ENCODE data around the gene RGCC.

RGCC gene

DNA sequence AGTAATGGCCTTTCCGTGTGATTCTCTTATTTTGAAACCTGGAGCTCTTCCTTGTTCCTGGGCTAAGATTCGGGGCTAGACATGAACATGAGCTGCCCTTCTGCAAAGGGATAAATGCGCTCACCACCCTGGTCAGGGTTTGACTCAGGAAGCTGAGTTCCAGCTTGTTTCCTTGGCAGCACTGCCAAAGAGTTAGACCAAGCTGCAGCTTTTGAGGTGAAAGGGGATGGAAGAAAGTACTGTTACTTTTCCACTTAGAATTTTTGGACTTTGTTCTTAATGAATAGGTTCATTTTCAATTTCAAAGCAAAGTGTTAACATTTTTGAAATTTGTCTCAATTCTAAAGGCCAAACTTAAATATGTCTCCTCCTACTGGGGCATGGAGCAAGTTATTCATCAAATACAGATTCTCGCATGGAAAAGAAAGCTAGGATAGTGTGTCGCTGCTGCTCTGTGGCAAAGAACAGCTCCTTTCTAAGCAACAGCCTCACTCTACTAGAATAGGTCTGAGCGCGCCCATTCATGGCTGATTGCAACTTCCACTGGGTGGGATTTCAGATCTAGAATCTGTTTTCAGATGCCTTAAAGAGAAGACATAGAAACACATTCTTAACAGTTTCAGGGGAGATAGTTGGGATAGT lies 2.2 kb downstream of the RGCC start:
- Histone ChIP-seq H3K27ac (ENCODE audit: insufficient read depth, low read length, poor library complexity, severe bottlenecking) (peak overlapping the region; percentile 93), H3K27me3 (replicated peaks; ENCODE audit: control insufficient read depth, insufficient read depth, low read length, poor library complexity, severe bottlenecking) (no peaks in the 10 kb centered on the region), H3K9me3 (ENCODE audit: control insufficient read depth, low read length) (no peaks in the 10 kb centered on the region), H3K4me3 (ENCODE audit: insufficient read depth, low read depth, low read length, poor library complexity, severe bottlenecking) (peak overlapping the region; percentile 93), H3K36me3 (ENCODE audit: control insufficient read depth, insufficient read depth, low read length) (peaks cover 21% of the 10 kb centered on the region), H3K4me1 (ENCODE audit: control insufficient read depth, insufficient read depth, low read length, poor library complexity, severe bottlenecking) (peaks cover 45% of the 10 kb centered on the region)
- DNase-seq: no peak

DNA sequence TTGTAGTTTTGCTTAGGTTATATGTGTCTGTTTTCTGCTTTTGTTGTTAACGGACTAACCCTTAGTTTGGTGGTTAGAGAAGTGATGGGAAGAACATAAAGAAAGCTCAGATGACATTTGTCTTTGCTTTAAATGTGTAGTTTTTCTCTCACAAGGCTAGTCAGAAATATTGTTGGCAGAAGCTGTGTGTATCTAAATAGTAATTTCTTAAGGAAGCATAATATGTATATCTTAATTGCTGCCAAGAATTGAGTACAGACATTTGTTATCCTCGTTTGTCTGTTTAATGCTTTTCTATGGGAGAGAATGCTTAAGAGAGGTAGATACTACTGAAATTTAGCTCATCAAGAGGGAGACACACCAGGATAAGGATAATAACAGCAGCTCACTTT lies 2.7 kb downstream of the RGCC start:
- no peaks in the 10 kb centered on the region for H3K27me3 ChIP-seq (replicated peaks; ENCODE audit: control insufficient read depth, insufficient read depth, low read length, poor library complexity, severe bottlenecking)
- H3K27ac ChIP-seq (ENCODE audit: insufficient read depth, low read length, poor library complexity, severe bottlenecking): peak overlapping the region; percentile 93
- H3K9me3 ChIP-seq (ENCODE audit: control insufficient read depth, low read length): no peaks in the 10 kb centered on the region
- H3K36me3 ChIP-seq (ENCODE audit: control insufficient read depth, insufficient read depth, low read length): peaks cover 21% of the 10 kb centered on the region
- DNase-seq: no peak
- peak overlapping the region; percentile 93 for H3K4me3 ChIP-seq (ENCODE audit: insufficient read depth, low read depth, low read length, poor library complexity, severe bottlenecking)
- peaks cover 50% of the 10 kb centered on the region for H3K4me1 ChIP-seq (ENCODE audit: control insufficient read depth, insufficient read depth, low read length, poor library complexity, severe bottlenecking)

DNA sequence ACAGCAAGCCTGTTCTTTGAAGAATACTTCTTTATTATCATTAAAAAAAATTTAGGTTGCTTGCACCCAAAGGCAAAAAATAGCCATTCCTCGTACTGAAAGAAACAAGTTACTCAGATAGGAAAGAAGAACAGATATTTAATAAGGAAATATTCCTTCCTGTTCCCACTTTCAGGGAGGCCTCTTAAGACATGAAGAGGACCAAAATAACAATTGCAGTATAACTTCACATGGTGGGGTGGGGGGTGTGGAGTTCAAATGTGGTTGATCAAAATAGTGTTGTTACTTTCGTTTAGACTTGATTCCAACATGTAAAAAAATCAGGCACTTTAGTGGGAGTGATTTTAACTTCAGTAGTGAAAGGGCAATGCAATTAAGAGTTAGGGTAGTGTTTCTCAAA lies 3.6 kb downstream of the RGCC start:
- H3K4me1 ChIP-seq (ENCODE audit: control insufficient read depth, insufficient read depth, low read length, poor library complexity, severe bottlenecking): peaks cover 59% of the 10 kb centered on the region
- peak overlapping the region; percentile 93 for H3K4me3 ChIP-seq (ENCODE audit: insufficient read depth, low read depth, low read length, poor library complexity, severe bottlenecking)

DNA sequence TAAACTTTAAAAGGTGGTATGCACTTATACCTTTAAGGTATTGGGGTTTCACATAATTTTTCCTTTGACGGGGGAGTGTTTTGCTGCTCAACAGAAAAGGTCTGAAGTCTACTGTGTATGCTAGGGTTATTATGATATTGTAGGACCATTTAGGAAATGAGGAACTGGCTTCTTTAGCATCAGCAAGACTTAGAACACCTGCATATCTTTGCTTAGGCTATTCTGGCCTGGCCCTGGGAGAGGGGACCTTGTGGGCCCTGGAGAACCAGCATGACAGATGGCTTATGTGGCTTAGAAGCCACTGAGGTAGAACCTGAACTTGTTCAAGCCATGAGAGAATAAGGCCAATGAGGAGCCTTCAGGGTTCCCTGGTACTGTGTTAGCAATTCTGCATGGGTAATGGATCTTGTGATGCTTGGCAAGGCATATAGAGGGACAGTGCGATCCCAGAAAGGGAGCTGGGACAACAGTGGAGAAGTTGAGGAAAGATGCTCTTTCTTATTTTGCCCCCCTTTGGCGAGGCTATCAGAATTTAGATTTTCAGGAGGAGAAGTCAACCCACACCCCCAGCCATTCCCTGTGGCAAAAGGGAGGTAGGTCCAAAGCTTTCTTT lies 4.3 kb downstream of the RGCC start:
- no peak for DNase-seq
- no peaks in the 10 kb centered on the region for H3K9me3 ChIP-seq (ENCODE audit: control insufficient read depth, low read length)
- H3K27me3 ChIP-seq (replicated peaks; ENCODE audit: control insufficient read depth, insufficient read depth, low read length, poor library complexity, severe bottlenecking): no peaks in the 10 kb centered on the region
- H3K27ac ChIP-seq (ENCODE audit: insufficient read depth, low read length, poor library complexity, severe bottlenecking): peak overlapping the region; percentile 91
- peaks cover 65% of the 10 kb centered on the region for H3K4me1 ChIP-seq (ENCODE audit: control insufficient read depth, insufficient read depth, low read length, poor library complexity, severe bottlenecking)
- peaks cover 23% of the 10 kb centered on the region for H3K36me3 ChIP-seq (ENCODE audit: control insufficient read depth, insufficient read depth, low read length)
- H3K4me3 ChIP-seq (ENCODE audit: insufficient read depth, low read depth, low read length, poor library complexity, severe bottlenecking): peak overlapping the region; percentile 93

More for the DNA sequence above, 3.6 kb downstream of the RGCC start:
- Histone ChIP-seq H3K36me3 (ENCODE audit: control insufficient read depth, insufficient read depth, low read length) (peaks cover 21% of the 10 kb centered on the region), H3K27ac (ENCODE audit: insufficient read depth, low read length, poor library complexity, severe bottlenecking) (peak overlapping the region; percentile 93), H3K9me3 (ENCODE audit: control insufficient read depth, low read length) (no peaks in the 10 kb centered on the region), H3K27me3 (replicated peaks; ENCODE audit: control insufficient read depth, insufficient read depth, low read length, poor library complexity, severe bottlenecking) (no peaks in the 10 kb centered on the region)
- no peak for DNase-seq

DNA sequence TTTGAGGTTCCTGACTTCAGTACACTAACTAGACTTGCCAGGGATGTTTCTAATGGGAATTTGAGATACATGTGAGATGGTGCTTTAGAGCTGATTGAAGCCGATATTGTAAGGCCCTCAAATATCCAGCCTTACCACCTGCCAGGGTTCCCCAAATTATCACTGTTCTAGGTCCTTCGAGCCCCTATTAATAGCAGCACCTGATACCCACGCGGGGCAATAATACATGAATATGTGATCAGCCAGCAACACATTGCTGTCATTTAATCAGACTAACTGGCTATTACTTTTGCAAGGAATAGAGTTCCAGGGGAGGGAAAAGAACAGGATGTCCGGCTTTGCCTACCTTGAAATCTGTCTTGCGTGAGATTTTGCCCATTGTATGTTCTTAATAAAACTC lies 5.1 kb downstream of the RGCC start:
- Histone ChIP-seq H3K4me1 (ENCODE audit: control insufficient read depth, insufficient read depth, low read length, poor library complexity, severe bottlenecking) (peaks cover 69% of the 10 kb centered on the region), H3K27me3 (replicated peaks; ENCODE audit: control insufficient read depth, insufficient read depth, low read length, poor library complexity, severe bottlenecking) (no peaks in the 10 kb centered on the region), H3K27ac (ENCODE audit: insufficient read depth, low read length, poor library complexity, severe bottlenecking) (peak overlapping the region; percentile 91), H3K4me3 (ENCODE audit: insufficient read depth, low read depth, low read length, poor library complexity, severe bottlenecking) (peak overlapping the region; percentile 93), H3K9me3 (ENCODE audit: control insufficient read depth, low read length) (no peaks in the 10 kb centered on the region), H3K36me3 (ENCODE audit: control insufficient read depth, insufficient read depth, low read length) (peaks cover 28% of the 10 kb centered on the region)
- DNase-seq: no peak

DNA sequence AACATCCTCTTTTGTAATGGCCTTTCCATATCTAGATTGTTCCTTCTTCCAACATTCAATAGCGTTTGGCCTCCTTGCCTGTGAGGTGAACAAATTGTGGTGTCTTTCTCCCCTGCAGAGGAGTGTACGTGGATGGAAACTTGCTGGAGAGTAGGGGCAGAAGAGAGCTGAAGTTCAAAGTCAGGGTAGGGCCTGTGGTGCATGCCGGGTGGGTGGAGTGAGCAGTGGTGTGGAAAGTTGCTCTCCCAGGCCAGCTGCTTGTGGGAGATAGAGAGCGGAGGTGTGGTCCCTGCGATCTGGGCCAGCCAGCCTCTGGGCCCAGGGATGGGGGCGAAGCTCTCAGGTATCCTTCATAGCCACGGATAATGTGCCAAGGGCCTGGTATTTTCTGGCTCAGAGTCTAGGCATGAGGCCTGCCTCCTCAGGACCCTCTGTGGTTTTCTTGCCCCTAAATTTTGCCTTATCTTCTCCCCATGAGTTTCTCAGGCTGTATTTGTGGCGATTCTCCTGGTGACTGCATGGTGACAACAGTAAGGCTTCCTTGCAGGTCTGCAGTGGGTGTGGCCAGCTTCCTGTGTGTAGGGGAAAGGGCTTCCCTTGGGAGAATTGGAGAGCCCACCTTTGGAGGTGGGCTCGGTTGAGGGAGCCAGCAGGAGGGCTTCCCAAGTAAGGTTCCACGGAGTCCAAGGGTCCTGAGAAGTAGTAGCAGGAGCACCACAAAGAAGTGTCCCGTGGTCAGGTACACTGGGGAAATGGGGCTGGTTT lies 6.7 kb downstream of the RGCC start:
- DNase-seq: no peak

DNA sequence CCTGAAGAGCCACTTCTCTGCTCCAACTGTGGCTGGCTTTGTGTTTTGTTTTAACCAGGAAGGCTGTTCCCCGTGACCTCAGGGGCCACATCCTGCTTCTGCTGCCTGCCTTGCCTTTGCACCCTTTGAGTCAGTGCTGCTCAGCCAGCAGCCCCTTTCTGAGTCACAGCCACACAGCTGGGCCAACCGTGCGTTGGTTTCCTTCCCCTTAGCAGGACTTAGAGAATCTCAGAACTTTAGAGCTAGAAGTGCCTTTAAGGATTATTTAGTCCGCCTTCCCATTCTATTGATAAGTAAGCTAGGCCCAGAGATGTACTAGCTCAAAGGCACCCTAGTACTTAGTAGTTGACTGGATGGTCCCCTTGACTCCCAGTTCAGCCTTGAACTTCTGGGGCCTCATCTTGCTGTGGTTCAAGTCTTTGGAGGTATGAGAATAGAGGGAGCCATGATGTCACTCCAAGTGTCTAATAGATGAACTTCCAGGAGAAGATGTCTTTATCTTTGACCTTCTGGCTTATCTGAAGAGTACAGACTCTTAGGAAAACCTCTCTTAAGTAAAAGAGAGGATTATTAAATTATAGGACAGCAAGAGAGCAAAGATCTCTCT lies 8.0 kb downstream of the RGCC start:
- H3K4me3 ChIP-seq (ENCODE audit: insufficient read depth, low read depth, low read length, poor library complexity, severe bottlenecking): peak overlapping the region; percentile 33
- H3K36me3 ChIP-seq (ENCODE audit: control insufficient read depth, insufficient read depth, low read length): peaks cover 52% of the 10 kb centered on the region
- H3K27ac ChIP-seq (ENCODE audit: insufficient read depth, low read length, poor library complexity, severe bottlenecking): peak overlapping the region; percentile 91

More for the DNA sequence above, 6.7 kb downstream of the RGCC start:
- Histone ChIP-seq H3K9me3 (ENCODE audit: control insufficient read depth, low read length) (no peaks in the 10 kb centered on the region), H3K36me3 (ENCODE audit: control insufficient read depth, insufficient read depth, low read length) (peaks cover 42% of the 10 kb centered on the region), H3K27me3 (replicated peaks; ENCODE audit: control insufficient read depth, insufficient read depth, low read length, poor library complexity, severe bottlenecking) (no peaks in the 10 kb centered on the region), H3K27ac (ENCODE audit: insufficient read depth, low read length, poor library complexity, severe bottlenecking) (peak overlapping the region; percentile 91), H3K4me1 (ENCODE audit: control insufficient read depth, insufficient read depth, low read length, poor library complexity, severe bottlenecking) (peaks cover 73% of the 10 kb centered on the region), H3K4me3 (ENCODE audit: insufficient read depth, low read depth, low read length, poor library complexity, severe bottlenecking) (peak overlapping the region; percentile 33)

DNA sequence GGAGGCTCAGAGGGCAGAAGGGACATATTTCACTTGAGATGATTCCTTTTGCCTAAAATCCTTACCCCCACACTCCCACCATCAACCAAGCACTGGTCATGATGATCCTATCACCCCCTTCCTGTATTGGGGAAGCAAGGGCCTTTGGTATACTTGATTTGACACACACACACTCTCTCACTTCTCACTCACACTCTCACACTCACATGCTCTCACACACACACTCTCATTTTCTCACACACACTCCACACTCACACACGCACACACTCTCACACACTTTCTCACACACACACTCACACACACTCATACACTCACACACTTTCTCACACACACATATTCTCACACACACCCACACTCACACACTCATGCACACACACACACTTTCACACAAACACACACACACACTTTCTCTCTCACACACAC lies 8.6 kb downstream of the RGCC start:
- Histone ChIP-seq H3K27me3 (replicated peaks; ENCODE audit: control insufficient read depth, insufficient read depth, low read length, poor library complexity, severe bottlenecking) (no peaks in the 10 kb centered on the region), H3K36me3 (ENCODE audit: control insufficient read depth, insufficient read depth, low read length) (peaks cover 51% of the 10 kb centered on the region), H3K9me3 (ENCODE audit: control insufficient read depth, low read length) (no peaks in the 10 kb centered on the region), H3K4me1 (ENCODE audit: control insufficient read depth, insufficient read depth, low read length, poor library complexity, severe bottlenecking) (peaks cover 69% of the 10 kb centered on the region), H3K4me3 (ENCODE audit: insufficient read depth, low read depth, low read length, poor library complexity, severe bottlenecking) (peak overlapping the region; percentile 3), H3K27ac (ENCODE audit: insufficient read depth, low read length, poor library complexity, severe bottlenecking) (peak overlapping the region; percentile 91)
- DNase-seq: no peak

More for the DNA sequence above, 8.0 kb downstream of the RGCC start:
- peak; percentile 76 to 88 (median 79) for DNase-seq
- H3K27me3 ChIP-seq (replicated peaks; ENCODE audit: control insufficient read depth, insufficient read depth, low read length, poor library complexity, severe bottlenecking): no peaks in the 10 kb centered on the region
- H3K9me3 ChIP-seq (ENCODE audit: control insufficient read depth, low read length): no peaks in the 10 kb centered on the region
- peaks cover 72% of the 10 kb centered on the region for H3K4me1 ChIP-seq (ENCODE audit: control insufficient read depth, insufficient read depth, low read length, poor library complexity, severe bottlenecking)

GRCh38 chr13:41467425-41467945 lies 10.1 kb downstream of the RGCC start:
- Histone ChIP-seq H3K4me3 (ENCODE audit: insufficient read depth, low read depth, low read length, poor library complexity, severe bottlenecking) (no peak overlapping the region), H3K27me3 (replicated peaks; ENCODE audit: control insufficient read depth, insufficient read depth, low read length, poor library complexity, severe bottlenecking) (no peaks in the 10 kb centered on the region), H3K9me3 (ENCODE audit: control insufficient read depth, low read length) (no peaks in the 10 kb centered on the region), H3K4me1 (ENCODE audit: control insufficient read depth, insufficient read depth, low read length, poor library complexity, severe bottlenecking) (peaks cover 55% of the 10 kb centered on the region), H3K27ac (ENCODE audit: insufficient read depth, low read length, poor library complexity, severe bottlenecking) (peak overlapping the region; percentile 91), H3K36me3 (ENCODE audit: control insufficient read depth, insufficient read depth, low read length) (peaks cover 47% of the 10 kb centered on the region)
- DNase-seq: no peak

Data from effector memory CD4-positive, alpha-beta T cell (primary cell).